ENCODE measurements around the gene RELCH.

The RELCH gene

GRCh38 chr18:62328586-62329525 is 141.8 kb downstream of the RELCH start:
- WGBS = 89% methylated on average over 5 of the region's 6 CpGs

GRCh38 chr18:62329691-62330454 is 142.8 kb downstream of the RELCH start:
- Histone ChIP-seq H3K4me2 (ENCODE audit: low read length, poor library complexity, severe bottlenecking) (no peak overlapping the region), H4K91ac (ENCODE audit: low read length) (no peak overlapping the region), H2AFZ (ENCODE audit: low read depth, low read length) (no peak overlapping the region), H3K9ac (ENCODE audit: low read length) (no peak overlapping the region), H2BK15ac (ENCODE audit: low read depth, poor library complexity, severe bottlenecking) (no peak overlapping the region), H2AK5ac (ENCODE audit: low read length, severe bottlenecking) (no peak overlapping the region), H3K4me3 (ENCODE audit: insufficient read depth in 1 of 2, low read depth in 1 of 2, low read length in 2 of 2) (no peak overlapping the region), H3K27ac (ENCODE audit: low read length, poor library complexity, severe bottlenecking) (no peak overlapping the region), H3K36me3 (ENCODE audit: control insufficient read depth in 1 of 2, insufficient read depth in 2 of 2, low read depth in 1 of 2, low read length in 2 of 2) (no peaks in the 10 kb centered on the region), H3K14ac (ENCODE audit: low read length in 2 of 2) (no peak overlapping the region), H2BK12ac (ENCODE audit: low read length in 2 of 2) (no peak overlapping the region), H3K4ac (ENCODE audit: low read depth in 1 of 2, low read length in 2 of 2) (no peak overlapping the region), H3K18ac (ENCODE audit: low read depth in 1 of 2, low read length in 2 of 2) (no peak overlapping the region), H2BK120ac (ENCODE audit: low read depth, low read length) (no peak overlapping the region), H4K8ac (ENCODE audit: low read length) (no peak overlapping the region), H3K27me3 (ENCODE audit: control insufficient read depth in 1 of 2, insufficient read depth in 1 of 2, low read length in 2 of 2) (peaks cover 47 to 53% of the 10 kb centered on the region in 2 experiments), H3K9me3 (ENCODE audit: control insufficient read depth, low read length) (no peaks in the 10 kb centered on the region), H3K4me1 (ENCODE audit: control insufficient read depth, insufficient read depth, low read depth, low read length) (peaks cover 21% of the 10 kb centered on the region), H2BK5ac (ENCODE audit: low read depth, low read length, poor library complexity, severe bottlenecking) (no peak overlapping the region), H3K79me1 (replicated peaks; ENCODE audit: low read length, poor library complexity, severe bottlenecking) (no peaks in the 10 kb centered on the region), H3K23ac (ENCODE audit: low read length in 2 of 2) (no peak overlapping the region)
- WGBS = 51% methylated on average over 15 of the region's 15 CpGs
- peak; percentile 58 for DNase-seq

More at GRCh38 chr18:62328586-62329525, 141.8 kb downstream of the RELCH start:
- peaks cover 56 to 63% of the 10 kb centered on the region in 2 experiments for H3K27me3 ChIP-seq (ENCODE audit: control insufficient read depth in 1 of 2, insufficient read depth in 1 of 2, low read length in 2 of 2)
- H3K18ac ChIP-seq (ENCODE audit: low read depth in 1 of 2, low read length in 2 of 2) = no peak overlapping the region
- H3K27ac ChIP-seq (ENCODE audit: low read length, poor library complexity, severe bottlenecking) = no peak overlapping the region
- no peak overlapping the region for H2AFZ ChIP-seq (ENCODE audit: low read depth, low read length)
- no peak overlapping the region for H3K14ac ChIP-seq (ENCODE audit: low read length in 2 of 2)
- H3K4me2 ChIP-seq (ENCODE audit: low read length, poor library complexity, severe bottlenecking) = no peak overlapping the region
- H3K9me3 ChIP-seq (ENCODE audit: control insufficient read depth, low read length) = no peaks in the 10 kb centered on the region
- H2BK120ac ChIP-seq (ENCODE audit: low read depth, low read length) = no peak overlapping the region
- no peak overlapping the region for H3K9ac ChIP-seq (ENCODE audit: low read length)
- H4K91ac ChIP-seq (ENCODE audit: low read length) = no peak overlapping the region
- H3K79me1 ChIP-seq (replicated peaks; ENCODE audit: low read length, poor library complexity, severe bottlenecking) = no peaks in the 10 kb centered on the region
- no peak overlapping the region for H4K8ac ChIP-seq (ENCODE audit: low read length)
- H2BK5ac ChIP-seq (ENCODE audit: low read depth, low read length, poor library complexity, severe bottlenecking) = no peak overlapping the region
- no peak overlapping the region for H3K4me3 ChIP-seq (ENCODE audit: insufficient read depth in 1 of 2, low read depth in 1 of 2, low read length in 2 of 2)
- no peak for DNase-seq
- no peak overlapping the region for H2BK12ac ChIP-seq (ENCODE audit: low read length in 2 of 2)
- no peak overlapping the region for H3K23ac ChIP-seq (ENCODE audit: low read length in 2 of 2)
- H2BK15ac ChIP-seq (ENCODE audit: low read depth, poor library complexity, severe bottlenecking) = no peak overlapping the region
- H2AK5ac ChIP-seq (ENCODE audit: low read length, severe bottlenecking) = no peak overlapping the region
- H3K36me3 ChIP-seq (ENCODE audit: control insufficient read depth in 1 of 2, insufficient read depth in 2 of 2, low read depth in 1 of 2, low read length in 2 of 2) = no peaks in the 10 kb centered on the region
- no peak overlapping the region for H3K4ac ChIP-seq (ENCODE audit: low read depth in 1 of 2, low read length in 2 of 2)
- peaks cover 25% of the 10 kb centered on the region for H3K4me1 ChIP-seq (ENCODE audit: control insufficient read depth, insufficient read depth, low read depth, low read length)

- Histone ChIP-seq H4K8ac (ENCODE audit: low read length) (no peak overlapping the region), H3K27ac (ENCODE audit: low read length, poor library complexity, severe bottlenecking) (no peak overlapping the region), H2AFZ (ENCODE audit: low read depth, low read length) (no peak overlapping the region), H3K4me3 (ENCODE audit: insufficient read depth in 1 of 2, low read depth in 1 of 2, low read length in 2 of 2) (no peak overlapping the region), H3K27me3 (ENCODE audit: control insufficient read depth in 1 of 2, insufficient read depth in 1 of 2, low read length in 2 of 2) (peaks cover 43 to 49% of the 10 kb centered on the region in 2 experiments), H3K4me2 (ENCODE audit: low read length, poor library complexity, severe bottlenecking) (no peak overlapping the region), H3K79me1 (replicated peaks; ENCODE audit: low read length, poor library complexity, severe bottlenecking) (no peaks in the 10 kb centered on the region), H2BK12ac (ENCODE audit: low read length in 2 of 2) (no peak overlapping the region), H3K9me3 (ENCODE audit: control insufficient read depth, low read length) (no peaks in the 10 kb centered on the region), H2BK15ac (ENCODE audit: low read depth, poor library complexity, severe bottlenecking) (no peak overlapping the region), H3K36me3 (ENCODE audit: control insufficient read depth in 1 of 2, insufficient read depth in 2 of 2, low read depth in 1 of 2, low read length in 2 of 2) (no peaks in the 10 kb centered on the region), H3K23ac (ENCODE audit: low read length in 2 of 2) (no peak overlapping the region), H3K14ac (ENCODE audit: low read length in 2 of 2) (no peak overlapping the region), H3K18ac (ENCODE audit: low read depth in 1 of 2, low read length in 2 of 2) (no peak overlapping the region), H3K4me1 (ENCODE audit: control insufficient read depth, insufficient read depth, low read depth, low read length) (peaks cover 14% of the 10 kb centered on the region), H3K9ac (ENCODE audit: low read length) (no peak overlapping the region), H2BK5ac (ENCODE audit: low read depth, low read length, poor library complexity, severe bottlenecking) (no peak overlapping the region), H4K91ac (ENCODE audit: low read length) (no peak overlapping the region), H2AK5ac (ENCODE audit: low read length, severe bottlenecking) (no peak overlapping the region), H2BK120ac (ENCODE audit: low read depth, low read length) (no peak overlapping the region), H3K4ac (ENCODE audit: low read depth in 1 of 2, low read length in 2 of 2) (no peak overlapping the region)
- no peak for DNase-seq
- WGBS = 87% methylated on average over 4 of the region's 7 CpGs
Measured at GRCh38 chr18:62330650-62331049, 143.6 kb downstream of the RELCH start.
